ENCODE measurements around the gene RGS4.
A peak's percentile ranks its signal among the peaks of the same experiment; 100 is the strongest.

Gene RGS4

GRCh38 chr1:163069142-163069541 lies at the start of gene RGS4:
Gene RGS4, plus strand, starts transcription at chr1:163069361. Its CDS starts 124 bp downstream, at chr1:163069485.
- peak; percentile 75 for TF ChIP-seq CTCF (IDR thresholded peaks at IDR 0.05; ENCODE audit: low read length, missing control alignments)
- H3K4me3 ChIP-seq (replicated peaks; ENCODE audit: low read depth, low read length) = peak within 1 kb of the TSS; percentile 79
- DNase-seq (ENCODE audit: low read depth) = peak; percentile 98

DNA sequence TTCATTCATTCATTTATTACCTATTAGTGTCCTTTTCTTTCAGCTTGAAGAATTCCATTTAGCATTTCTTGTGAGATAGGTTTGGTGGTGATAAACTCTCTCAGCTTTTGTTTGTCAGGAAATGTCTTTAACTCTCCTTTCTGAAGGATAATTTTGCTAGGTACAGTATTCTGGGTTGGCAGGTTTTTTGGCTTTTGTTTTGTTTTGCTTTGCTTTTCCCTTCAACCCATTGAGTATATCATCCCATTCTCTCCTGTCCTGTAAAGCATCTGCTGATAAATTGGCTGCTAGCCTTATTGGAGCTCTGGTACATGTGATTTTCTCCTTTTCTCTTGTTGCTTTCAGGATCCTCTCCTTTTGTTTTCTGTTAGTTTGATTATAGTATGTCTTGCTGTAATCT lies 47.0 kb upstream of the RGS4 start:
- DNase-seq (ENCODE audit: low read depth) = no peak
- H3K4me3 ChIP-seq (replicated peaks; ENCODE audit: low read depth, low read length) = no peak overlapping the region
- no peak for TF ChIP-seq CTCF (IDR thresholded peaks at IDR 0.05; ENCODE audit: low read length, missing control alignments)

DNA sequence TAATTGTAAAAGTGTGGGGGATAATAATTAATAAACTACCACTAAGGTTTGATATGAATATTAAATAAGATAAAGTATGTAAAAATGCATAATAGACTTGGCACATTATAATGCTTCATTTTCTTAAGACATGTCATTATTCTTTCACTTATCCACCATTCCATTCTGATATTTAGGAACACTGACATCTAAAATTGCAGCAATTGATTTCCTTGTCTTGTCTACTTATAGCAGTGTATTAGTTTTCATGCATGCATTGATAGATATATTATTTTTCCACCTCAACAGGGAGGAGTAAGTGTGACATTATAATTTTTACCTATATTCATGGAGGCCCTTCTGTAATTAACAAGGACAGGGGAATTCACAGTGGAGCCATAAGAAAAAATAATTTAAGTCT lies 41.6 kb upstream of the RGS4 start:
- no peak for DNase-seq (ENCODE audit: low read depth)
- TF ChIP-seq CTCF (IDR thresholded peaks at IDR 0.05; ENCODE audit: low read length, missing control alignments) = no peak
- H3K4me3 ChIP-seq (replicated peaks; ENCODE audit: low read depth, low read length) = no peak overlapping the region

DNA sequence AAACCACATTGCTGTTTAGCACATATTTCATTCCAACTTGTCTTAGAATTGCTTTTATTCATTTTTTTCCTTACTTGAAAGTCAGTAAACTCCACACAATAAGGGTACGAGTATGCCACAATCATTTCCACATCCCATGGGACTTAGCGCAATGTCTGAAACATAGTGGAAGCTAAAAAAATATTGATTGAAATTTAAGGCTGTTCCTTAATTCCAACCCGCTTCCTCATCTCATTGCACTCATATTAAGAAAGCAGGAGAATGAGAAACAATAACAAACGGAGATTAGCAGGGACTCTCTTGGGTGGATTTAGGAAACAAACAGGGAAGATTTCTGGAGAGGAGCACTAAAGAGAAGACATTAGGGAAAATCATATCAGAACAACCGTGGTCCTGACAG lies 39.3 kb upstream of the RGS4 start:
- no peak for DNase-seq (ENCODE audit: low read depth)
- no peak overlapping the region for H3K4me3 ChIP-seq (replicated peaks; ENCODE audit: low read depth, low read length)
- no peak for TF ChIP-seq CTCF (IDR thresholded peaks at IDR 0.05; ENCODE audit: low read length, missing control alignments)

GRCh38 chr1:163035446-163036249 lies 33.5 kb upstream of the RGS4 start:
- no peak overlapping the region for H3K4me3 ChIP-seq (replicated peaks; ENCODE audit: low read depth, low read length)
- peak; percentile 90 for DNase-seq (ENCODE audit: low read depth)
- TF ChIP-seq CTCF (IDR thresholded peaks at IDR 0.05; ENCODE audit: low read length, missing control alignments) = no peak

- no peak for TF ChIP-seq CTCF (IDR thresholded peaks at IDR 0.05; ENCODE audit: low read length, missing control alignments)
- no peak for DNase-seq (ENCODE audit: low read depth)
Measured at GRCh38 chr1:163036671-163037070, 32.5 kb upstream of the RGS4 start.

More at GRCh38 chr1:163036671-163037070, 32.5 kb upstream of the RGS4 start:
- H3K4me3 ChIP-seq (replicated peaks; ENCODE audit: low read depth, low read length) = no peak overlapping the region
